Left ventricle myocardium inferior (tissue), 1 donor: Measurements from ENCODE around the gene KIAA1671. TPM values are rescaled to one million over a fixed set of nuclear protein-coding genes. Genes with fewer than 3 reads are reported as not detected.
"Not testable (repeated sequence)": the region's sequence is repeated elsewhere in the genome, so short reads cannot be mapped to it uniquely, and the experiment has no call there.

Source experiments
- DNase-seq: peaks from one replicate; pipeline ENCODE4 v3.0.0-alpha.2; 2020
- H3K27ac ChIP-seq: fragments of 200-600 bp; replicated peaks from 2 replicates; pipeline ENCODE4 v1.8.0; 2021
- H3K27me3 ChIP-seq: fragments of 200-600 bp; 2 replicates; pipeline ENCODE4 v1.8.0; 2021; ENCODE audit warnings: low read depth
- H3K36me3 ChIP-seq: fragments of 200-600 bp; 2 replicates; pipeline ENCODE4 v1.8.0; 2021
- H3K4me1 ChIP-seq: fragments of 200-600 bp; 2 replicates; pipeline ENCODE4 v1.8.0; 2021
- H3K4me3 ChIP-seq: fragments of 200-600 bp; 2 replicates; pipeline ENCODE4 v1.8.0; 2021; ENCODE audit warnings: mild to moderate bottlenecking, moderate library complexity
- H3K9me3 ChIP-seq: fragments of 200-600 bp; replicated peaks from 2 replicates; pipeline ENCODE4 v1.8.0; 2021
- intact Hi-C: fragments of 100-400 bp; cut with micrococcal nuclease; formaldehyde crosslinking; loops from one replicate; pipeline ENCODE4 v1.11.0; 2022
- total RNA-seq: library from RNA; stranded (reverse); fragmentation: NEBNext Ultra II Directional; extraction: Animal tissue kit (Norgen Biotek cat#: 25700); gene quantifications from one replicate; pipeline ENCODE4 v1.2.1, GENCODE V29; 2021
- TF ChIP-seq, protein P1 (sequence below): fragments of 200-600 bp; IDR thresholded peaks from 2 replicates; pipeline ENCODE4 v1.8.0; 2021; ENCODE audit warnings: antibody characterized with exemption, mild to moderate bottlenecking, borderline replicate concordance
- donor health status: DM: no; HTN: yes; CAD: no; lungs with severe emphysema.

The KIAA1671 gene
- total RNA-seq, 1 donor from 2014 or later: 12.2 TPM

DNA sequence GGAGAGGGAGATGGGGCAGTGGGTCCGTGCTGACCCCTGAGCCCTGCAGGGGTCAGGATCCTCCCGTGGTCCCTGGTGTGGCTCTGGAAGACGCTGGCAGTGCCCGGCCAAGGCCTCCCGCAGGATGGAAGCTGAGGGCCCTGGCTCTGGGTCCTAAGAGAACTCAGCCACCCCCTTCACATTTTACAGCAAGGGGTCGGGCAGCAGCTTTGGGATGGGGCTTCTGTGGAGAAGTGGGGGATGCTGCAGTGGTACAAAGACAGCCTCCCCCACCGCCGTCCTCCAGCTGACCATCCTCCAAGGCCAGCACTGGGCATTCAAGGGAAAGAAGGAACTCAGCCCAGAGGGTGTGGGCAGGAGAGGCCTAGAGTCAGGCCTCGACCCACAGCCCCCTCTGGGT lies 225.4 kb downstream of the KIAA1671 start:
- TF ChIP-seq, protein P1, sequence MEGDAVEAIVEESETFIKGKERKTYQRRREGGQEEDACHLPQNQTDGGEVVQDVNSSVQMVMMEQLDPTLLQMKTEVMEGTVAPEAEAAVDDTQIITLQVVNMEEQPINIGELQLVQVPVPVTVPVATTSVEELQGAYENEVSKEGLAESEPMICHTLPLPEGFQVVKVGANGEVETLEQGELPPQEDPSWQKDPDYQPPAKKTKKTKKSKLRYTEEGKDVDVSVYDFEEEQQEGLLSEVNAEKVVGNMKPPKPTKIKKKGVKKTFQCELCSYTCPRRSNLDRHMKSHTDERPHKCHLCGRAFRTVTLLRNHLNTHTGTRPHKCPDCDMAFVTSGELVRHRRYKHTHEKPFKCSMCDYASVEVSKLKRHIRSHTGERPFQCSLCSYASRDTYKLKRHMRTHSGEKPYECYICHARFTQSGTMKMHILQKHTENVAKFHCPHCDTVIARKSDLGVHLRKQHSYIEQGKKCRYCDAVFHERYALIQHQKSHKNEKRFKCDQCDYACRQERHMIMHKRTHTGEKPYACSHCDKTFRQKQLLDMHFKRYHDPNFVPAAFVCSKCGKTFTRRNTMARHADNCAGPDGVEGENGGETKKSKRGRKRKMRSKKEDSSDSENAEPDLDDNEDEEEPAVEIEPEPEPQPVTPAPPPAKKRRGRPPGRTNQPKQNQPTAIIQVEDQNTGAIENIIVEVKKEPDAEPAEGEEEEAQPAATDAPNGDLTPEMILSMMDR: no peak
- intact Hi-C loops: no loop called here
- no peak for DNase-seq

DNA sequence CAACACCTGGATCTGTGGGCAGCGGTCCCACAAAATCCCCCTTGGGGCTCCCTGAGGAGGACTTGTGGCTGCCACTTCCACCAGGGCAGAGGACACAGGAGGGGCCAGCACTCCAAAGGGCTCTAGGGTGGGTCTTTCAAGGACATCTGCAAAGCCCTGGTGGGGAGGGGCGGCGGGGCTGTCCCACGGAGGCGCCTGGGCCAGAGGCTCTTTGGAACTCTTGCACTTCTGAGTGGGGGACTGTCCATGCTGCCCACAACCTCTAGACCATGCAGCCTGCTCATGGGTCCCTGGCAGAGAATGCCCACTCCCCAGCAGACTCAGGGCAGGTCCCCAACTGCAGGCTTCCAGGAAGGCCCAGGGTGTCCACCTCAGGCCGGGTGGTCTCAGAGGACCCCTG lies 225.8 kb downstream of the KIAA1671 start:
- H3K27me3 ChIP-seq, DNase-seq, intact Hi-C loops, H3K4me1 ChIP-seq: not testable (repeated sequence)
- Histone ChIP-seq H3K36me3 (peaks cover 62% of the 10 kb centered on the region), H3K4me3 (peak overlapping the region; percentile 36), H3K9me3 (peaks cover 11% of the 10 kb centered on the region), H3K27ac (peak overlapping the region; percentile 76)

More for the DNA sequence above, 225.4 kb downstream of the KIAA1671 start:
- Histone ChIP-seq H3K9me3 (peaks cover 11% of the 10 kb centered on the region), H3K4me1 (no peaks in the 10 kb centered on the region), H3K27me3 (no peaks in the 10 kb centered on the region), H3K4me3 (no peak overlapping the region), H3K36me3 (peaks cover 61% of the 10 kb centered on the region), H3K27ac (no peak overlapping the region)

DNA sequence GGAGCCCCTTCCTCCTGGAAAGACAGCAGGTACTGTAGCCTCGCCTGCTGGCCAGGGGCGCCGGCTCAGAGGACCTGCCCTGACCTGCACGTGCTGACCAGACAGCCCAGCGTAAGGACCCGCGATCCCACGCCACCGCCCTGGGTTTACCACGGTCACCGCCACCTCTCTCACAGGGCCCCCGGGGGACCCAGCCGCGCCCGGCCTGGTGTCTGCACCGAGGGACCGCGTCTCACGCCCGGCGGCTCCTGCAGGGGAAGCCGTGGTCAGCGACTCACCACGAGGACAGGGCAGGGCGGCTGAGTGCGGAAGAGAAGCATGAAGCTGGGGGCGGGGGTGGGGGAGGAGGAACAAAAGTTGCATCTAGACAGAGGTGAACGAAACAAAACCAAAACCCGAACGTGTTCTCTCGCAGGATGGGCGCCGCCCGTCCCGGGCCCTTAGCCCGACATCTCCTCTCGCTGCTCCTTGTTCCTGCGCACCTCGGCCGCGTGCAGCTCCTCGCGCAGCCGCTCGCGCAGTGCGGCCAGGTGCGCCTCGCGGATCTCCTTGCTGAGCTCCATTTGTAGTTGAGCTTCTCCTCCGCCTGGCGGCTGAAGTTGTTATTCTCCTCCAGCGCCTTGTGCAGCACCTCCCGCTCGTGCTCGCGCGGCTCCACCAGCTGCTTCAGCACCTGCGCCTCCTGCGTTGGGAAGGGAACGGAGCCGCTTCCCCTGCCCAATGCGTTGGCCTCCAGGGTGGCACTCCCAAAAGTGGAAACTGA lies 226.5 kb downstream of the KIAA1671 start:
- H3K4me3 ChIP-seq, DNase-seq, H3K27me3 ChIP-seq, H3K4me1 ChIP-seq, intact Hi-C loops, H3K27ac ChIP-seq: not testable (repeated sequence)
- Histone ChIP-seq H3K9me3 (peaks cover 11% of the 10 kb centered on the region), H3K36me3 (peaks cover 62% of the 10 kb centered on the region)

DNA sequence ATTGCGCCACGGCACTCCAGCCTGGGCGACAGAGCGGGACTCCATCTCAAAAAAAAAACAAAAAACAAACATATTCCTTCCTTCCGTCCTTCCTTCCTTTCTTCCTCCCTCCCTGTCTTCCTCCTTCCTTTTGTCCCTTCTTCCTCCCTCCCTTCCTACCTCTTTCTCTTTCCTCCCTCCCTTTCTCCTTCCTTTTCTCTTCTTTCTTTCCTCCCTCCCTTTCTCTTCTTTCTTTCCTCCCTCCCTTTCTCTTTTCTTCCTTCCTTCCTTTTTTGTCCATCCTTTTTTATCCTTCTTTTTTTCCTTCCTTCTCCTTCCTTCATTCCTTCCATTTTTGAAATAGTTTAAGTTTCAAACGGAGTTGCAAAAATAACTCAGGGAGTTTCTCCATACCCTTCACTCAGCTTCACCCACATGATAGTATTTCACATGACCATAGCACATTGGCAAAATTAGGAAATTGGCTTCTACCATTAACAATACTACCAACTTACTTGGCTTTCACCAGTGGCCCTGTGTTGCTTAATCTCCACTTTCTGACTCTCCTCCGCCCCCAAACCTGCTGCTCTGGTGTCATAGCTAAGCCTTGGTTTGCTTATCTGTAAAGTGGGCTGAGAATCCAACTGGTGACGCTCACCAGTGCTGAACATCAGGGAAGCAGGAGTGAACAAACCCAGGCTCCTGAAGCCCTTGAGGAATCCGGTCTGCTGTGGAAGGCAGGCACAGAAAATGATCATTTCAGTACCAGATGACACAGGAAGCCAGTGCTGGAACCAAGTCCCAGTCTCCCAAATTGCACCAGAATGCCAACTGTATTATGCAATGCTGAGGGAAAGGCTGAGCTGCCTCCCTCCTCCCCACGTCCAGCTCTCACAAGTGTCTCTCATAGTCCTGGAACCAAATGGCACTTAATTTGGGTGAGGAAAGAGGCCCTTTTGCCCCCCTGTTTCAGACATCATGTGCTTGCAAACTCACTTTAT lies 229.9 kb downstream of the KIAA1671 start:
- no peak for DNase-seq
- Histone ChIP-seq H3K36me3 (peaks cover 66% of the 10 kb centered on the region), H3K9me3 (peaks cover 11% of the 10 kb centered on the region), H3K27ac (no peak overlapping the region), H3K27me3 (no peaks in the 10 kb centered on the region), H3K4me3 (no peak overlapping the region), H3K4me1 (no peaks in the 10 kb centered on the region)
- TF ChIP-seq, protein P1: no peak
- intact Hi-C loops: no loop called here

DNA sequence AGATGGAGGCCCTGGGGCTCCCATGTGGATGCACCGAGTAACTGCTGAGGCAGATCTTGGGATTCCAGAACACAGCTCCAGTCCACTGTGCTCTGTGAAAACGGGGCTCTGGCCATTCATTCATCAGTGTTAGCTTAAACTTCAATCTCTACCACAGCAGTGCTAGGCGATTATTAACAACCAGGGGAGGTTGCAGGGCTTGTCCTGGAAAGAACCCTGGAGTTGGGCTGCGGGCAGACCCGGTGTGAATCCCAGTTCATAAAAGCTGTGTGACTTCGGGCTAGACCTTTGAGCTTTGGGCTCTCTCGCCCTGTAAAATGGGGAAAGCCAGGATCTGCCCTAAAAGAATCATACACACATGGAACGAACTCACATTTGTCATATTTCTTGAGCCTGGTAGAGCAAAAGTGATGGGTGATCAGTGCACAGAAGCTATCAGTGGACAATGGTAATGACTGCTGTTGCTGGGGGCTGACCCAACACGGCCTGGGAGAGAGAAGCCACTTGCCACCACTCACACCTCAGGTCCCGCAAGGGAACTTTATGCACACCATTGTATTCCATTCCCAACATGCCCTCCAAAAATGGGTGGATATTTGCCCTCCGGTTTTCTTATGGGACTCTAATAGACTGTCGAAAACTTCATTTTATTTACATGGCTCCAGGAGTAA lies 231.6 kb downstream of the KIAA1671 start:
- Histone ChIP-seq H3K9me3 (peaks cover 11% of the 10 kb centered on the region), H3K36me3 (peaks cover 60% of the 10 kb centered on the region), H3K4me1 (no peaks in the 10 kb centered on the region), H3K27me3 (no peaks in the 10 kb centered on the region), H3K4me3 (no peak overlapping the region), H3K27ac (no peak overlapping the region)
- DNase-seq: no peak
- TF ChIP-seq, protein P1: no peak
- intact Hi-C loops: no loop called here

DNA sequence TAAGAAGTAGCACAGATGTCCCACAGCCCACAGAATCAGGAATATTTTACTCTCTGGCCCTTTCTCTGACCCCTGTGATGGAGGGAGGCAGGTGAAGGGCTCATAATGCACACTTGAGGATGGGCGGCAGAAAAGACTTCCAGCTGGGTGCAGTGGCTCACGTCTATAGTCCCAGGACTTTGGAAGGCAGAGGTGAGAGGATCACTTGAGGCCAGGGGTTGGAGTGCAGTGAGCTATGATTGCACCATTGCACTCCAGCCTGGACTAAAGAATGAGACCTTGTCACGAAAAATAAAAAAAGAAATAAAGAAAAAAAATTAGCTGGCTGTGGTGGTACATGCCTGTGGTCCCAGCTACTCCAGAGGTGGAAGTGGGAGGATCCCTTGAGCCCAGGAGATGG lies 233.6 kb downstream of the KIAA1671 start:
- Histone ChIP-seq H3K36me3 (peaks cover 49% of the 10 kb centered on the region), H3K9me3 (no peaks in the 10 kb centered on the region), H3K4me3 (no peak overlapping the region), H3K27me3 (no peaks in the 10 kb centered on the region), H3K27ac (no peak overlapping the region), H3K4me1 (no peaks in the 10 kb centered on the region)
- DNase-seq: no peak
- intact Hi-C loops: no loop called here
- TF ChIP-seq, protein P1: no peak
